HCT116 (cell line): ENCODE measurements around the gene PSTPIP2.

ENCODE experiments used
- EGR1 ChIP-seq: IDR thresholded peaks from 2 replicates; pipeline ENCODE4 v1.6.1; 2012; ENCODE audit warnings: low read depth
- EZH2 ChIP-seq: fragments of 200-600 bp; sonication (generic); IDR thresholded peaks from 2 replicates; pipeline ENCODE4 v1.6.1; 2017; ENCODE audit warnings: antibody characterized with exemption, mixed run types
- EZH2phosphoT487 ChIP-seq: fragments of 200-600 bp; IDR thresholded peaks from 2 replicates; pipeline ENCODE4 v1.6.1; 2018; ENCODE audit warnings: antibody characterized with exemption, borderline replicate concordance
- POLR2A ChIP-seq: IDR thresholded peaks from 2 replicates; pipeline ENCODE4 v1.7.0; 2011; ENCODE audit warnings: borderline replicate concordance; ENCODE audit not compliant: insufficient read depth, insufficient read length; ENCODE audit errors: extremely low read depth
- POLR2AphosphoS5 ChIP-seq: IDR thresholded peaks from 2 replicates; pipeline ENCODE4 v1.6.1; 2011; ENCODE audit warnings: mild to moderate bottlenecking, low read depth, low read length, moderate library complexity
- RAD21 ChIP-seq: IDR thresholded peaks from 2 replicates; pipeline ENCODE4 v1.6.1; 2012; ENCODE audit warnings: low read depth, mild to moderate bottlenecking
- SIN3A ChIP-seq: IDR thresholded peaks from 2 replicates; pipeline ENCODE4 v1.6.1; 2012; ENCODE audit warnings: low read depth
- TCF7L2 ChIP-seq: IDR thresholded peaks from 2 replicates; pipeline ENCODE4 v1.7.0; 2011; ENCODE audit warnings: borderline replicate concordance, inconsistent platforms; ENCODE audit not compliant: insufficient read depth, insufficient read length; ENCODE audit errors: extremely low read depth
- TF ChIP-seq, protein P1 (sequence below), 3 experiments: fragments of 200-600 bp in 1 of 3; sonication (generic) in 1 of 3; IDR thresholded peaks in 2 of 3; conservative IDR thresholded peaks in 1 of 3; 2 replicates each; pipeline ENCODE4 v1.5.1; 2012 to 2017; ENCODE audit warnings: low read depth in 2 of 3, low read length in 2 of 3, antibody characterized with exemption in 1 of 3, borderline replicate concordance in 1 of 3, control low read depth in 1 of 3, mild to moderate bottlenecking in 1 of 3, mixed read lengths in 1 of 3, mixed run types in 1 of 3, moderate library complexity in 1 of 3; ENCODE audit not compliant: insufficient read depth in 1 of 3
- TF ChIP-seq, protein P2 (sequence below): IDR thresholded peaks from 2 replicates; pipeline ENCODE4 v1.6.1; 2012; ENCODE audit warnings: low read depth
- TF ChIP-seq, protein P3 (sequence below): IDR thresholded peaks from 2 replicates; pipeline ENCODE4 v1.6.1; 2012
- TF ChIP-seq, protein P4 (sequence below): IDR thresholded peaks from 2 replicates; pipeline ENCODE4 v1.6.1; 2011; ENCODE audit warnings: mild to moderate bottlenecking, low read length, moderate library complexity; ENCODE audit not compliant: insufficient replicate concordance; ENCODE audit errors: extremely low read depth

DNA sequence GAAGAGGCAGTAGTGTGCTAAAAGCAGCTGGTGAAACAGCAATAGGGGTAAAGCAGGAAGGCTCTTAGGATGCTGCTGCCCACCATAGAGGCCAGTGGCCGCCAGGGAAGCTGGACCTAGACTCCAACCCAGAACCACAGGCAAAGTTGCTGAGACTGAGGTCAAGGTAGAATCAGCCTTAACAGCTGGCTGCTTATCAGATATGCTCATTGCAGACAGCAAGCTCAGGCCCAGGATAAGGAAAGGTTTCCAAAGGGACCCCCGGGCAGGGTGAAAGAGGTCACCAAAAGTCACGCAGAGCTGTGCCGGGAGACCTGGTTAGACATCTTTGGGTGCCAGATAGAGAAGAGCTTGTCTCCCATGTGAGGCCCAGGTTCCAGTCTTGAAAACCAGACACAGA is 62.0 kb downstream of the PSTPIP2 start:
- no peak for TF ChIP-seq TCF7L2
- TF ChIP-seq, protein P1, sequence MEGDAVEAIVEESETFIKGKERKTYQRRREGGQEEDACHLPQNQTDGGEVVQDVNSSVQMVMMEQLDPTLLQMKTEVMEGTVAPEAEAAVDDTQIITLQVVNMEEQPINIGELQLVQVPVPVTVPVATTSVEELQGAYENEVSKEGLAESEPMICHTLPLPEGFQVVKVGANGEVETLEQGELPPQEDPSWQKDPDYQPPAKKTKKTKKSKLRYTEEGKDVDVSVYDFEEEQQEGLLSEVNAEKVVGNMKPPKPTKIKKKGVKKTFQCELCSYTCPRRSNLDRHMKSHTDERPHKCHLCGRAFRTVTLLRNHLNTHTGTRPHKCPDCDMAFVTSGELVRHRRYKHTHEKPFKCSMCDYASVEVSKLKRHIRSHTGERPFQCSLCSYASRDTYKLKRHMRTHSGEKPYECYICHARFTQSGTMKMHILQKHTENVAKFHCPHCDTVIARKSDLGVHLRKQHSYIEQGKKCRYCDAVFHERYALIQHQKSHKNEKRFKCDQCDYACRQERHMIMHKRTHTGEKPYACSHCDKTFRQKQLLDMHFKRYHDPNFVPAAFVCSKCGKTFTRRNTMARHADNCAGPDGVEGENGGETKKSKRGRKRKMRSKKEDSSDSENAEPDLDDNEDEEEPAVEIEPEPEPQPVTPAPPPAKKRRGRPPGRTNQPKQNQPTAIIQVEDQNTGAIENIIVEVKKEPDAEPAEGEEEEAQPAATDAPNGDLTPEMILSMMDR (IDR thresholded peaks at IDR 0.05 in 2 of 3, conservative IDR thresholded peaks at IDR 0.05 in 1 of 3; ENCODE audit: borderline replicate concordance in 1 of 3, insufficient read depth in 1 of 3, low read depth in 2 of 3, low read length in 2 of 3): no peak
- TF ChIP-seq, protein P2, sequence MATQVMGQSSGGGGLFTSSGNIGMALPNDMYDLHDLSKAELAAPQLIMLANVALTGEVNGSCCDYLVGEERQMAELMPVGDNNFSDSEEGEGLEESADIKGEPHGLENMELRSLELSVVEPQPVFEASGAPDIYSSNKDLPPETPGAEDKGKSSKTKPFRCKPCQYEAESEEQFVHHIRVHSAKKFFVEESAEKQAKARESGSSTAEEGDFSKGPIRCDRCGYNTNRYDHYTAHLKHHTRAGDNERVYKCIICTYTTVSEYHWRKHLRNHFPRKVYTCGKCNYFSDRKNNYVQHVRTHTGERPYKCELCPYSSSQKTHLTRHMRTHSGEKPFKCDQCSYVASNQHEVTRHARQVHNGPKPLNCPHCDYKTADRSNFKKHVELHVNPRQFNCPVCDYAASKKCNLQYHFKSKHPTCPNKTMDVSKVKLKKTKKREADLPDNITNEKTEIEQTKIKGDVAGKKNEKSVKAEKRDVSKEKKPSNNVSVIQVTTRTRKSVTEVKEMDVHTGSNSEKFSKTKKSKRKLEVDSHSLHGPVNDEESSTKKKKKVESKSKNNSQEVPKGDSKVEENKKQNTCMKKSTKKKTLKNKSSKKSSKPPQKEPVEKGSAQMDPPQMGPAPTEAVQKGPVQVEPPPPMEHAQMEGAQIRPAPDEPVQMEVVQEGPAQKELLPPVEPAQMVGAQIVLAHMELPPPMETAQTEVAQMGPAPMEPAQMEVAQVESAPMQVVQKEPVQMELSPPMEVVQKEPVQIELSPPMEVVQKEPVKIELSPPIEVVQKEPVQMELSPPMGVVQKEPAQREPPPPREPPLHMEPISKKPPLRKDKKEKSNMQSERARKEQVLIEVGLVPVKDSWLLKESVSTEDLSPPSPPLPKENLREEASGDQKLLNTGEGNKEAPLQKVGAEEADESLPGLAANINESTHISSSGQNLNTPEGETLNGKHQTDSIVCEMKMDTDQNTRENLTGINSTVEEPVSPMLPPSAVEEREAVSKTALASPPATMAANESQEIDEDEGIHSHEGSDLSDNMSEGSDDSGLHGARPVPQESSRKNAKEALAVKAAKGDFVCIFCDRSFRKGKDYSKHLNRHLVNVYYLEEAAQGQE: no peak
- no peak for TF ChIP-seq POLR2A
- TF ChIP-seq RAD21: no peak
- TF ChIP-seq POLR2AphosphoS5: no peak
- TF ChIP-seq, protein P3, sequence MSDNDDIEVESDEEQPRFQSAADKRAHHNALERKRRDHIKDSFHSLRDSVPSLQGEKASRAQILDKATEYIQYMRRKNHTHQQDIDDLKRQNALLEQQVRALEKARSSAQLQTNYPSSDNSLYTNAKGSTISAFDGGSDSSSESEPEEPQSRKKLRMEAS: no peak
- TF ChIP-seq EZH2phosphoT487: no peak
- no peak for TF ChIP-seq EZH2
- no peak for TF ChIP-seq EGR1
- TF ChIP-seq, protein P4, sequence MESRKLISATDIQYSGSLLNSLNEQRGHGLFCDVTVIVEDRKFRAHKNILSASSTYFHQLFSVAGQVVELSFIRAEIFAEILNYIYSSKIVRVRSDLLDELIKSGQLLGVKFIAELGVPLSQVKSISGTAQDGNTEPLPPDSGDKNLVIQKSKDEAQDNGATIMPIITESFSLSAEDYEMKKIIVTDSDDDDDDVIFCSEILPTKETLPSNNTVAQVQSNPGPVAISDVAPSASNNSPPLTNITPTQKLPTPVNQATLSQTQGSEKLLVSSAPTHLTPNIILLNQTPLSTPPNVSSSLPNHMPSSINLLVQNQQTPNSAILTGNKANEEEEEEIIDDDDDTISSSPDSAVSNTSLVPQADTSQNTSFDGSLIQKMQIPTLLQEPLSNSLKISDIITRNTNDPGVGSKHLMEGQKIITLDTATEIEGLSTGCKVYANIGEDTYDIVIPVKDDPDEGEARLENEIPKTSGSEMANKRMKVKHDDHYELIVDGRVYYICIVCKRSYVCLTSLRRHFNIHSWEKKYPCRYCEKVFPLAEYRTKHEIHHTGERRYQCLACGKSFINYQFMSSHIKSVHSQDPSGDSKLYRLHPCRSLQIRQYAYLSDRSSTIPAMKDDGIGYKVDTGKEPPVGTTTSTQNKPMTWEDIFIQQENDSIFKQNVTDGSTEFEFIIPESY: no peak
- no peak for TF ChIP-seq SIN3A
